ENCODE data around the gene SLC35E4. TPM values are rescaled to one million over a fixed set of nuclear protein-coding genes. Genes with fewer than 3 reads are reported as not detected.
A peak's percentile ranks its signal among the peaks of the same experiment; 100 is the strongest.

Gene SLC35E4
- total and polyA plus RNA-seq, 9 of the 15 experiments (the other 6 are each of a cell fraction or from before 2014, with no cell fraction given) = 0.06 to 2.3 (median 0.86) TPM; not detected in 1

DNA sequence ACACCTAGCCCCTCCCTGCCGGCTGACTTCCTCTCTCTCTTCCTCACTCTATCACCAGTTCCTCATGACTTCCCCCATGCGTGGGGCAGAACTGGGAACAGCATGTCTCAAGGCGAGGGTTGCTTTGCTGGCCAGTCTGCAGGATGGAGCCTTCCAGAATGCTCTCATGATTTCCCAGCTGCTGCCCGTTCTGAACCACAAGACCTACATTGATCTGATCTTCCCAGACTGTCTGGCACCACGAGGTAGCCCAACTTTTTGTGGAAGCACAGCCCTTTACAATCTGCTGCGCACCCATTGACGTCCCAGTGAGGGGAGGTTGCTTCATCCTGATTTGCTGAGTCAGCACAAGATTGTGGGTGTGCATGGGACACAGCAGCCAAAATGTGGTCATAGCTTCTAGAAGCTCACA, 20.0 kb upstream of the SLC35E4 start (continued):
- TF ChIP-seq FOXP1 (CRISPR knock-in tag; IDR thresholded peaks at IDR 0.05) (no peak), STAG1 (CRISPR knock-in tag; IDR thresholded peaks at IDR 0.05; ENCODE audit: borderline replicate concordance) (no peak), PKNOX1 (IDR thresholded peaks at IDR 0.05) (no peak), TRIM24 (IDR thresholded peaks at IDR 0.05) (no peak), CEBPB (tag; IDR thresholded peaks at IDR 0.05) (peak; percentile 66), BACH1 (tag; IDR thresholded peaks at IDR 0.05) (peak; percentile 58; the same call in 1 of the 2 replicates), NR4A1 (CRISPR knock-in tag; IDR thresholded peaks at IDR 0.05) (no peak), NR4A1 (tag; IDR thresholded peaks at IDR 0.05) (no peak), MAFG (tag; conservative IDR thresholded peaks at IDR 0.05) (peak; percentile 98), C11orf30 (IDR thresholded peaks at IDR 0.05; ENCODE audit: low read depth) (peak; percentile 98), NFE2 (IDR thresholded peaks at IDR 0.05; ENCODE audit: low read depth) (peak; percentile 71), MAFF (IDR thresholded peaks at IDR 0.05; ENCODE audit: low read length) (peak; percentile 100), CEBPG (CRISPR knock-in tag; IDR thresholded peaks at IDR 0.05) (no peak), CEBPG (tag; conservative IDR thresholded peaks at IDR 0.05 in 1 of 2, IDR thresholded peaks at IDR 0.05 in 1 of 2) (peak in 1 of 2 experiments; percentile 29; a peak in 1 of 4 replicates), KLF10 (CRISPR knock-in tag; IDR thresholded peaks at IDR 0.05) (no peak), SAFB2 (IDR thresholded peaks at IDR 0.05; ENCODE audit: borderline replicate concordance, low read depth, low read length, severe bottlenecking) (no peak), RCOR1 (IDR thresholded peaks at IDR 0.05; ENCODE audit: borderline replicate concordance in 1 of 2, low read depth in 2 of 2, low read length in 2 of 2) (no peak)
- TF ChIP-seq, protein P1, sequence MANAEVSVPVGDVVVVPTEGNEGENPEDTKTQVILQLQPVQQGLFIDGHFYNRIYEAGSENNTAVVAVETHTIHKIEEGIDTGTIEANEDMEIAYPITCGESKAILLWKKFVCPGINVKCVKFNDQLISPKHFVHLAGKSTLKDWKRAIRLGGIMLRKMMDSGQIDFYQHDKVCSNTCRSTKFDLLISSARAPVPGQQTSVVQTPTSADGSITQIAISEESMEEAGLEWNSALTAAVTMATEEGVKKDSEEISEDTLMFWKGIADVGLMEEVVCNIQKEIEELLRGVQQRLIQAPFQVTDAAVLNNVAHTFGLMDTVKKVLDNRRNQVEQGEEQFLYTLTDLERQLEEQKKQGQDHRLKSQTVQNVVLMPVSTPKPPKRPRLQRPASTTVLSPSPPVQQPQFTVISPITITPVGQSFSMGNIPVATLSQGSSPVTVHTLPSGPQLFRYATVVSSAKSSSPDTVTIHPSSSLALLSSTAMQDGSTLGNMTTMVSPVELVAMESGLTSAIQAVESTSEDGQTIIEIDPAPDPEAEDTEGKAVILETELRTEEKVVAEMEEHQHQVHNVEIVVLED (CRISPR knock-in tag; IDR thresholded peaks at IDR 0.05) = no peak
- TF ChIP-seq, protein P2, sequence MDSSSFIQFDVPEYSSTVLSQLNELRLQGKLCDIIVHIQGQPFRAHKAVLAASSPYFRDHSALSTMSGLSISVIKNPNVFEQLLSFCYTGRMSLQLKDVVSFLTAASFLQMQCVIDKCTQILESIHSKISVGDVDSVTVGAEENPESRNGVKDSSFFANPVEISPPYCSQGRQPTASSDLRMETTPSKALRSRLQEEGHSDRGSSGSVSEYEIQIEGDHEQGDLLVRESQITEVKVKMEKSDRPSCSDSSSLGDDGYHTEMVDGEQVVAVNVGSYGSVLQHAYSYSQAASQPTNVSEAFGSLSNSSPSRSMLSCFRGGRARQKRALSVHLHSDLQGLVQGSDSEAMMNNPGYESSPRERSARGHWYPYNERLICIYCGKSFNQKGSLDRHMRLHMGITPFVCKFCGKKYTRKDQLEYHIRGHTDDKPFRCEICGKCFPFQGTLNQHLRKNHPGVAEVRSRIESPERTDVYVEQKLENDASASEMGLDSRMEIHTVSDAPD (CRISPR knock-in tag; IDR thresholded peaks at IDR 0.05) = no peak
- TF ChIP-seq, protein P3, sequence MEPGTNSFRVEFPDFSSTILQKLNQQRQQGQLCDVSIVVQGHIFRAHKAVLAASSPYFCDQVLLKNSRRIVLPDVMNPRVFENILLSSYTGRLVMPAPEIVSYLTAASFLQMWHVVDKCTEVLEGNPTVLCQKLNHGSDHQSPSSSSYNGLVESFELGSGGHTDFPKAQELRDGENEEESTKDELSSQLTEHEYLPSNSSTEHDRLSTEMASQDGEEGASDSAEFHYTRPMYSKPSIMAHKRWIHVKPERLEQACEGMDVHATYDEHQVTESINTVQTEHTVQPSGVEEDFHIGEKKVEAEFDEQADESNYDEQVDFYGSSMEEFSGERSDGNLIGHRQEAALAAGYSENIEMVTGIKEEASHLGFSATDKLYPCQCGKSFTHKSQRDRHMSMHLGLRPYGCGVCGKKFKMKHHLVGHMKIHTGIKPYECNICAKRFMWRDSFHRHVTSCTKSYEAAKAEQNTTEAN (CRISPR knock-in tag; IDR thresholded peaks at IDR 0.05) = no peak
